ENCODE results near the gene TIMM8A. TPM values are rescaled to one million over a fixed set of nuclear protein-coding genes. Genes with fewer than 3 reads are reported as not detected.
"Not testable (repeated sequence)": the region's sequence is repeated elsewhere in the genome, so short reads cannot be mapped to it uniquely, and the experiment has no call there.

The TIMM8A gene
- total RNA-seq, 2 experiments from 2014 or later: 11.6 to 13.5 TPM

GRCh38 chrX:101337776-101338271, 10.7 kb downstream of the TIMM8A start:
- DNase-seq: no peak
- H3K27ac Mint-ChIP-seq: no peak overlapping the region
- H3K27me3 Mint-ChIP-seq: no peaks in the 10 kb centered on the region
- no peaks in the 10 kb centered on the region for H3K36me3 Mint-ChIP-seq (ENCODE audit: low read depth)
- CTCF ChIA-PET: interaction anchor here (1.2 kb wide), 1 partner anchor 50 kb away, joined by 3 read pairs; no protein-coding TSS in a partner anchor
- no peaks in the 10 kb centered on the region for H3K4me1 Mint-ChIP-seq
- H3K9me3 Mint-ChIP-seq: no peaks in the 10 kb centered on the region
- no peak overlapping the region for H3K4me3 Mint-ChIP-seq
- POLR2A ChIA-PET: no interaction called here

GRCh38 chrX:101334310-101334709, 14.2 kb downstream of the TIMM8A start:
- H3K27me3 Mint-ChIP-seq; H3K9me3 Mint-ChIP-seq; DNase-seq; H3K4me3 Mint-ChIP-seq; CTCF ChIA-PET; H3K27ac Mint-ChIP-seq; H3K36me3 Mint-ChIP-seq (ENCODE audit: low read depth); POLR2A ChIA-PET; H3K4me1 Mint-ChIP-seq: not testable (repeated sequence)

DNA sequence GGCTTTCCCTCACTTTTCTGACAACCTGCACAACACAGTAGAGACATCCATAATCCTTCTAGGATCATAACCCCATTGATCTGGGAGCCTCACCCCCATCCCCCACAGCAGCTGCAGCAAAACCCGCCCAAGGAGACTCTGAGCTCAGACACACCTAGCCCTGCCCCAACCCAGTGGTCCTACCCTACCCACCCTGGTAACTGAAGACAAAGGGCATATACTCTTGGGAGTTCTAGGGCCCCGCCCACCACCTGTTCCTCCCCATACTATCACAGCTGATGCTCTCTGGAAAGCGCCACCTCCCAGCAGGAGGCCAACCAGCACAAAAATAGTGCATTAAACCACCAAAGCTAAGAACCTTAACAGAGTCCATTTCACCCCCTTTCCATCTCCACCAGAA, 21.9 kb downstream of the TIMM8A start:
- H3K4me1 Mint-ChIP-seq; H3K27me3 Mint-ChIP-seq; H3K36me3 Mint-ChIP-seq (ENCODE audit: low read depth); POLR2A ChIA-PET; DNase-seq; H3K9me3 Mint-ChIP-seq; H3K4me3 Mint-ChIP-seq; H3K27ac Mint-ChIP-seq: not testable (repeated sequence)
- CTCF ChIA-PET: interaction anchor here (0.6 kb wide), 1 partner anchor 43 kb away, joined by 3 read pairs; no protein-coding TSS in a partner anchor

GRCh38 chrX:101303790-101304189, 44.8 kb downstream of the TIMM8A start:
- no peaks in the 10 kb centered on the region for H3K9me3 Mint-ChIP-seq

More at GRCh38 chrX:101303790-101304189, 44.8 kb downstream of the TIMM8A start:
- Mint-ChIP-seq H3K4me1 (no peaks in the 10 kb centered on the region), H3K36me3 (ENCODE audit: low read depth) (no peaks in the 10 kb centered on the region), H3K4me3 (no peak overlapping the region), H3K27ac (no peak overlapping the region), H3K27me3 (no peaks in the 10 kb centered on the region)
- CTCF ChIA-PET: no interaction called here
- POLR2A ChIA-PET: no interaction called here
- DNase-seq: no peak

Other genes with a start within 250 kb of the TIMM8A start
- gene DRP2, start 129.0 kb downstream of the TIMM8A start, total RNA-seq: 1 to 10 TPM in 1 of 2 experiments, under 1 TPM in 1; 0.87 to 1.0 TPM
- gene TAF7L, start 57.4 kb downstream of the TIMM8A start, total RNA-seq: not detected
- not detected for gene BTK, start 37.4 kb upstream of the TIMM8A start, total RNA-seq
- gene RPL36A, start 42.3 kb upstream of the TIMM8A start, total RNA-seq: 100 to 1,000 TPM; 255 to 425 TPM
- 10 to 100 TPM; 28.9 to 29.5 TPM for gene GLA, start 59.2 kb upstream of the TIMM8A start, total RNA-seq
- 10 to 100 TPM; 41.7 to 46.9 TPM for gene HNRNPH2, start 59.5 kb upstream of the TIMM8A start, total RNA-seq
- 1 to 10 TPM in 1 of 2 experiments, under 1 TPM in 1; 0.96 to 1.3 TPM for gene ARMCX4, start 136.7 kb upstream of the TIMM8A start, total RNA-seq
- gene ARMCX1, start 201.8 kb upstream of the TIMM8A start, total RNA-seq: under 1 TPM; 0.08 to 0.12 TPM

All from activated CD4-positive, alpha-beta T cell treated with anti-CD3 and anti-CD28 coated beads, Interleukin-2, amount 10 ng/mL, durations not matched to agents 7 days and 5 days (primary cell).